PC-9 (cell line): Measurements from ENCODE around the gene TOE1. TPM values are rescaled to one million over a fixed set of nuclear protein-coding genes. Genes with fewer than 3 reads are reported as not detected.
A peak's percentile ranks its signal among the peaks of the same experiment; 100 is the strongest.
"Not testable (repeated sequence)": the region's sequence is repeated elsewhere in the genome, so short reads cannot be mapped to it uniquely, and the experiment has no call there.

Experiments
- BruUV-seq: library from RNA; stranded (reverse); fragments of 400-500 nt; replicated peaks from 2 replicates; lab custom pipeline; 2021; lab: Mats Ljungman, UMichigan
- CTCF ChIA-PET: fragments of 300-600 bp; sonication (Branson Sonifier 250); formaldehyde crosslinking; loops from one replicate; lab custom pipeline; 2022; ENCODE audit warnings: antibody characterized with exemption; lab: Charles Lee
- POLR2A ChIA-PET: fragments of 300-600 bp; sonication (Branson Sonifier 250); formaldehyde crosslinking; loops from one replicate; lab custom pipeline; 2022; ENCODE audit warnings: antibody characterized with exemption; ENCODE audit not compliant: unreplicated experiment; lab: Charles Lee
- DNase-seq, 2 experiments: peaks; one replicate each; pipeline versions ENCODE4 v3.0.0 to v3.0.0-alpha.2; 2015 to 2022; ENCODE audit warnings: mixed read lengths in 1 of 2
- H2AFZ ChIP-seq: fragments of 200-600 bp; sonication (generic); 2 replicates; pipeline ENCODE4 v1.8.1; 2017; ENCODE audit warnings: antibody characterized with exemption
- H3F3A ChIP-seq: fragments of 200-600 bp; sonication (generic); 2 replicates; pipeline ENCODE4 v1.8.1; 2017; ENCODE audit warnings: antibody characterized with exemption, mild to moderate bottlenecking, low read depth; ENCODE audit not compliant: insufficient read depth
- H3K27ac ChIP-seq: fragments of 200-600 bp; sonication (generic); 2 replicates; pipeline ENCODE4 v1.6.1; 2016; ENCODE audit warnings: mixed run types
- H3K27me3 ChIP-seq: fragments of 200-600 bp; sonication (generic); 2 replicates; pipeline ENCODE4 v1.6.1; 2016; ENCODE audit warnings: low read depth, mixed run types; ENCODE audit not compliant: insufficient read depth
- H3K36me3 ChIP-seq: fragments of 200-600 bp; sonication (generic); 2 replicates; pipeline ENCODE4 v1.6.1; 2016; ENCODE audit warnings: low read depth, mixed run types
- H3K4me1 ChIP-seq: fragments of 200-600 bp; sonication (generic); replicated peaks from 2 replicates; pipeline ENCODE4 v1.6.1; 2016; ENCODE audit warnings: mixed run types; ENCODE audit not compliant: insufficient read depth
- H3K4me2 ChIP-seq: fragments of 200-600 bp; sonication (generic); 2 replicates; pipeline ENCODE4 v1.6.1; 2017; ENCODE audit warnings: mixed run types
- H3K4me3 ChIP-seq: fragments of 200-600 bp; sonication (generic); 2 replicates; pipeline ENCODE4 v1.6.1; 2016; ENCODE audit warnings: mixed run types
- H3K79me2 ChIP-seq: fragments of 200-600 bp; sonication (generic); 2 replicates; pipeline ENCODE4 v1.6.1; 2017; ENCODE audit warnings: low read depth, mixed run types
- H3K9me2 ChIP-seq: fragments of 200-600 bp; sonication (generic); 2 replicates; pipeline ENCODE4 v1.8.1; 2017; ENCODE audit warnings: mild to moderate bottlenecking; ENCODE audit not compliant: insufficient read depth
- H3K9me3 ChIP-seq: fragments of 200-600 bp; sonication (generic); 2 replicates; pipeline ENCODE4 v1.8.1; 2016; ENCODE audit warnings: low read depth; ENCODE audit not compliant: insufficient read depth
- H4K20me1 ChIP-seq: fragments of 200-600 bp; sonication (generic); 2 replicates; pipeline ENCODE4 v1.8.1; 2017; ENCODE audit not compliant: insufficient read depth
- EZH2 ChIP-seq: fragments of 200-600 bp; sonication (generic); IDR thresholded peaks from 2 replicates; pipeline ENCODE4 v1.8.0; 2017; ENCODE audit warnings: antibody characterized with exemption, low read depth
- intact Hi-C: fragments of 100-400 bp; cut with micrococcal nuclease; formaldehyde crosslinking; loops from one replicate; pipeline ENCODE4 v1.10.0; 2022; ENCODE audit not compliant: unreplicated experiment
- total RNA-seq: library from RNA; stranded (reverse); gene quantifications from 2 replicates; pipeline ENCODE4 v1.2.3, GENCODE V29; 2021
- TF ChIP-seq, protein P1 (sequence below): fragments of 200-600 bp; sonication (generic); conservative IDR thresholded peaks from 2 replicates; pipeline ENCODE4 v1.6.1; 2017; ENCODE audit warnings: mixed run types, antibody characterized with exemption, mild to moderate bottlenecking, moderate library complexity

Gene TOE1
- total RNA-seq, 1 experiment from 2014 or later = 20.4 TPM

DNA sequence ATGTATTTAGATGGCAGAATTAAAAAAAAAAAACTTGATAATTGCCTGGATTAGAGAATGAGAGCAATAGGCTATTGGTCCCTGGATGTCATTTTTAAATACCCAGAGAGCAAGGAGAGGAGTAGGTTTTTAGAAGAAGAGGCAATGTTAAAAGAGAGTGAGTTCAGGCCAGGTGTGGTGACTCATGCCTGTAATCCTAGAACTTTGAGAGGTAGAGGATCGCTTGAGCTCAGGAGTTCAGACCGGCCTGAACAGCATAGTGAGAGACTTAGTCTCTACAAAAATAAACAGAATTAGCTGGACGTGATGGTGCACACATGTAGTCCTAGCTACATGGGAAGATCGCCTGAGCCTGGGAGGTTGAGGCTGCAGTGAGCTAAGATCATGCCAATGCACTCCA is 16.2 kb downstream of the TOE1 start:
- H3K9me3 ChIP-seq = no peaks in the 10 kb centered on the region

DNA sequence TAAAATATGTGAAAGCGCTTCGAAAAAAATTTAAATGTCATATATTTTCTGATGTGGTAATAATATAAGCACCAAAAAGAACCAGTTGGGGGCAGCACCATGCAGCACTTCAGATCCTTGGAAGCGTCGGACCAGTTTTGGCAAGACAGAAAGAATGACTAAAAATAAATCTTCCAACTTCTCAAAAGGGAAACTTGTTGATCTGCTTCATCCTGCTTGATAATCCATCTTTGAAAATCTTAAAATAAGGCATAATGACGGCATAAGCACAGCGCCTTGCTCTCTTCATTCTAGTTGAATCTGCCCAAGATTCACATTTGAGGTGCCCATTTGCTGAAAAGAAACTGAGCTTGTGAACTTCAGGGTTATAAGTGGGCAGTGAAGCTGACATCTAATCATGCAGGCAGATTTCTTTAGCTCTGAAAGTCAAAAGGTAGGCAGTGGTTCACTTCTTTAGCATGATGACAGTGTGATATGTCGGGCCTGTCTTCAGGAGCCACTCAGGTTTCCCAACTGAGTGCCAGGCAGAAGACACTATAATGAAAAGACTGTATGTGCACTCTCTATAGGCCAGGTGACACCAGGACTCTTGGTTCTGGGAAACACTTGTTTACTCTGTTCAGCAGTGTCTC is 20.0 kb downstream of the TOE1 start:
- intact Hi-C loops = loop anchor here (1.0 to 5.0 kb wide), 5 partner anchors 56 to 521 kb away; partner anchors contain the start of gene TESK2
- peak; percentile 49 to 64 for DNase-seq

More for the DNA sequence above, 16.2 kb downstream of the TOE1 start:
- Histone ChIP-seq H3K4me3 (no peak overlapping the region), H3K4me1 (peaks cover 21% of the 10 kb centered on the region), H3K79me2 (no peaks in the 10 kb centered on the region), H2AFZ (no peak overlapping the region), H3K27me3 (no peaks in the 10 kb centered on the region), H4K20me1 (no peaks in the 10 kb centered on the region), H3K36me3 (no peaks in the 10 kb centered on the region), H3K4me2 (peak overlapping the region; percentile 46), H3K9me2 (no peaks in the 10 kb centered on the region), H3F3A (peaks cover 20% of the 10 kb centered on the region), H3K27ac (peak overlapping the region; percentile 19; the same call in 1 of the 2 replicates)
- no TSS peak for BruUV-seq
- TF ChIP-seq, protein P1, sequence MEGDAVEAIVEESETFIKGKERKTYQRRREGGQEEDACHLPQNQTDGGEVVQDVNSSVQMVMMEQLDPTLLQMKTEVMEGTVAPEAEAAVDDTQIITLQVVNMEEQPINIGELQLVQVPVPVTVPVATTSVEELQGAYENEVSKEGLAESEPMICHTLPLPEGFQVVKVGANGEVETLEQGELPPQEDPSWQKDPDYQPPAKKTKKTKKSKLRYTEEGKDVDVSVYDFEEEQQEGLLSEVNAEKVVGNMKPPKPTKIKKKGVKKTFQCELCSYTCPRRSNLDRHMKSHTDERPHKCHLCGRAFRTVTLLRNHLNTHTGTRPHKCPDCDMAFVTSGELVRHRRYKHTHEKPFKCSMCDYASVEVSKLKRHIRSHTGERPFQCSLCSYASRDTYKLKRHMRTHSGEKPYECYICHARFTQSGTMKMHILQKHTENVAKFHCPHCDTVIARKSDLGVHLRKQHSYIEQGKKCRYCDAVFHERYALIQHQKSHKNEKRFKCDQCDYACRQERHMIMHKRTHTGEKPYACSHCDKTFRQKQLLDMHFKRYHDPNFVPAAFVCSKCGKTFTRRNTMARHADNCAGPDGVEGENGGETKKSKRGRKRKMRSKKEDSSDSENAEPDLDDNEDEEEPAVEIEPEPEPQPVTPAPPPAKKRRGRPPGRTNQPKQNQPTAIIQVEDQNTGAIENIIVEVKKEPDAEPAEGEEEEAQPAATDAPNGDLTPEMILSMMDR = no peak
- no peak for TF ChIP-seq EZH2
- ChIA-PET CTCF (interaction anchor here (0.6 to 1.0 kb wide), 5 partner anchors 48 to 557 kb away, joined by 3 to 6 read pairs (median 4); no protein-coding TSS in a partner anchor), POLR2A (interaction anchor here (0.5 to 1.6 kb wide), 7 partner anchors 8 to 522 kb away, joined by 3 to 15 read pairs (median 3); partner anchors contain the start of genes MUTYH and TOE1)
- intact Hi-C loops = loop anchor here (5.0 kb wide), 1 partner anchor 339 kb away; no protein-coding TSS in a partner anchor
- DNase-seq = peak; percentile 33 to 52

DNA sequence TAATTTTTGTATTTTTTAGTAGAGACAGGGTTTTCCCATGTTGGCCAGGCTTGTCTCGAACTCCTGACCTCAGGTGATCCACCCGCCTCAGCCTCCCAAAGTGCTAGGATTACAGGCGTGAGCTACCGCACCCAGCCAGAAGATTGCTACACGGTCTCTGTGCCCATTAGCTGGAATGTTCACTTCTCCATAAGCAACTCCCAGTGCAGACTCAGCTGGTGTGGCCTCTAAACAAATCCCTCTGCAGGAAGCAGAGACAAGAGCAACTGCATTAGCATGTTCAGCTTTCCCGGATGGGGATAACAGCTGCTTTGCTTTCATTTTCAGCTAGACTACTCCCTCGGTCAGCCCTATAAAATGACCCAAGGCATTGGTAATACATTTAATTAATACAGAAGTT is 21.0 kb downstream of the TOE1 start:
- peak in 1 of 2 experiments; percentile 5 for DNase-seq
- not testable (repeated sequence) for H4K20me1 ChIP-seq, H3K27me3 ChIP-seq, H3K27ac ChIP-seq, H3K9me3 ChIP-seq, H3K4me3 ChIP-seq, H3K9me2 ChIP-seq, BruUV-seq, H3K36me3 ChIP-seq, H3K4me2 ChIP-seq, H2AFZ ChIP-seq, H3K79me2 ChIP-seq
- intact Hi-C loops = loop anchor here (1.0 to 2.0 kb wide), 3 partner anchors 130 to 520 kb away; partner anchors contain the start of gene TESK2
- POLR2A ChIA-PET = interaction anchor here (1.1 kb wide), 1 partner anchor 57 kb away, joined by 12 read pairs; no protein-coding TSS in a partner anchor
- Histone ChIP-seq H3F3A (peaks cover 19% of the 10 kb centered on the region), H3K4me1 (peaks cover 12% of the 10 kb centered on the region)
- CTCF ChIA-PET = interaction anchor here (0.6 to 0.8 kb wide), 2 partner anchors 130 to 237 kb away, joined by 9 read pairs; partner anchors contain the start of gene TESK2

More for the DNA sequence above, 20.0 kb downstream of the TOE1 start:
- Histone ChIP-seq H3K4me2 (peak overlapping the region; percentile 38), H3K79me2 (no peaks in the 10 kb centered on the region), H3K9me2 (no peaks in the 10 kb centered on the region), H3K4me1 (peaks cover 21% of the 10 kb centered on the region), H3K9me3 (no peaks in the 10 kb centered on the region), H3K27me3 (no peaks in the 10 kb centered on the region), H3K4me3 (no peak overlapping the region), H3K36me3 (no peaks in the 10 kb centered on the region), H4K20me1 (no peaks in the 10 kb centered on the region), H3K27ac (no peak overlapping the region), H2AFZ (no peak overlapping the region), H3F3A (peaks cover 21% of the 10 kb centered on the region)
- BruUV-seq = no TSS peak
- TF ChIP-seq, protein P1 = peak; percentile 84
- no peak for TF ChIP-seq EZH2
- ChIA-PET POLR2A (interaction anchor here (0.6 to 1.1 kb wide), 3 partner anchors 12 to 140 kb away, joined by 3 to 12 read pairs (median 5); no protein-coding TSS in a partner anchor), CTCF (interaction anchor here (0.5 to 1.4 kb wide), 4 partner anchors 12 to 518 kb away, joined by 4 to 13 read pairs (median 5); partner anchors contain the start of gene TESK2)
